Measurements from ENCODE around the gene MRAP. TPM values are rescaled to one million over a fixed set of nuclear protein-coding genes. Genes with fewer than 3 reads are reported as not detected.

MRAP gene
- total and polyA plus RNA-seq, 2 donors (not counting 1 experiment from before 2014, with no cell fraction given) = 0.17 TPM; not detected in 1

DNA sequence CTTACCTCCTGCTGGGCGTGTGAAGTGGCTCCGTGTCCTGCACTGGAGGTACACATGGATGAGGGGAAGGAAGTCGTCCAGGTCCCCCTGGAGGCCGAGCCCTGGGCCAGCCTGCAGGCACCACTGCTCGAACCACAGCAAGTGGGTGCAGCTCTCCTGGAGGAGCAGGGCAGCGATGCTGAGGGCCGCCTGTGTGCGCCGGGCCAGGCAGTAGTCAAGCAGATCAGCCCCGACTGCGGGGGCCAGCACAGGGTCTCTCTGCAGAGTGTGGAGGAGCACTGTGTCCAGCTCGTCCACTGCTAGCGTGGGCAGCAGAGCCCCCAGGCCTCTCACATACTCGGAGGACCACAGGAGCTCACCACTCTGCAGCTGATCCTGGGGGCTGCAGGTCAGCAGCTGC is 48.3 kb downstream of the MRAP start:
- H4K20me1 ChIP-seq (ENCODE audit: control insufficient read depth, extremely low read depth, insufficient read depth, low read length) = no peaks in the 10 kb centered on the region
- no peak overlapping the region for H3K9ac ChIP-seq (ENCODE audit: insufficient read depth, low read length)
- TF ChIP-seq, protein P1, sequence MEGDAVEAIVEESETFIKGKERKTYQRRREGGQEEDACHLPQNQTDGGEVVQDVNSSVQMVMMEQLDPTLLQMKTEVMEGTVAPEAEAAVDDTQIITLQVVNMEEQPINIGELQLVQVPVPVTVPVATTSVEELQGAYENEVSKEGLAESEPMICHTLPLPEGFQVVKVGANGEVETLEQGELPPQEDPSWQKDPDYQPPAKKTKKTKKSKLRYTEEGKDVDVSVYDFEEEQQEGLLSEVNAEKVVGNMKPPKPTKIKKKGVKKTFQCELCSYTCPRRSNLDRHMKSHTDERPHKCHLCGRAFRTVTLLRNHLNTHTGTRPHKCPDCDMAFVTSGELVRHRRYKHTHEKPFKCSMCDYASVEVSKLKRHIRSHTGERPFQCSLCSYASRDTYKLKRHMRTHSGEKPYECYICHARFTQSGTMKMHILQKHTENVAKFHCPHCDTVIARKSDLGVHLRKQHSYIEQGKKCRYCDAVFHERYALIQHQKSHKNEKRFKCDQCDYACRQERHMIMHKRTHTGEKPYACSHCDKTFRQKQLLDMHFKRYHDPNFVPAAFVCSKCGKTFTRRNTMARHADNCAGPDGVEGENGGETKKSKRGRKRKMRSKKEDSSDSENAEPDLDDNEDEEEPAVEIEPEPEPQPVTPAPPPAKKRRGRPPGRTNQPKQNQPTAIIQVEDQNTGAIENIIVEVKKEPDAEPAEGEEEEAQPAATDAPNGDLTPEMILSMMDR (conservative IDR thresholded peaks at IDR 0.05 in 1 of 2, IDR thresholded peaks at IDR 0.05 in 1 of 2; ENCODE audit: low read depth in 1 of 2, low read length in 2 of 2) = no peak
- TF ChIP-seq EZH2 (IDR thresholded peaks at IDR 0.05; ENCODE audit: low read length, missing control alignments) = no peak
- H3K4me1 ChIP-seq (ENCODE audit: control insufficient read depth, extremely low read depth, insufficient read depth, low read length) = no peaks in the 10 kb centered on the region
- H3K4me2 ChIP-seq (ENCODE audit: extremely low read depth, insufficient read depth, low read length) = no peak overlapping the region
- H3K27ac ChIP-seq (ENCODE audit: insufficient read depth, low read length) = no peak overlapping the region
- H3K79me2 ChIP-seq (ENCODE audit: control insufficient read depth, insufficient read depth, low read length) = no peaks in the 10 kb centered on the region
- DNase-seq (ENCODE audit: low read depth in 2 of 2) = no peak
- H3K4me3 ChIP-seq (replicated peaks in 1 of 4; ENCODE audit: control extremely low read depth in 1 of 4, insufficient read depth in 1 of 4, low read depth in 3 of 4, low read length in 4 of 4) = no peak overlapping the region
- H3K27me3 ChIP-seq (ENCODE audit: control insufficient read depth, insufficient read depth, low read length) = no peaks in the 10 kb centered on the region
- peaks cover 24% of the 10 kb centered on the region for H3K36me3 ChIP-seq (ENCODE audit: control insufficient read depth, insufficient read depth, low read length)
- no peak overlapping the region for H2AFZ ChIP-seq (ENCODE audit: low read length)
- no peaks in the 10 kb centered on the region for H3K9me3 ChIP-seq (ENCODE audit: control insufficient read depth, insufficient read depth, low read depth, low read length)

DNA sequence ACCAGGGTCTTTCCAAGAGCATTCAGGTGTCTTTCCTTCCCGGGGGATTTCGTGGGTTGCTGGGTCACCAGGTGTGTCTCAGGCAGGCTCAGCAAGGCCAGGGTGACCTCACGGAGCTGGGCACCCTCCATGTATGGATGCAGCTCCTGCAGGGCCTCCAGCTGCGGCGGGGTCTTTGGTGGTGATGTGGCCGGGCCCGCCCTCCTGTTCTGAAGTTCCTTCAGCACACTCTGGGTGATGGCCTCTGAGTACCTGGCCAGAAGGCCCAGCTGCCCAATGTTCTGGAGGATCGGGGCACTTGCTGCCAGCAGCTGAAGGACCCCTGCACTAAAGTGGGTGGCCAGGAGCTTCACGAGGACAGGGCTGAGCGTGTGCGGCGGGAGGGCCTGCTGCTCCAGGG is 48.7 kb downstream of the MRAP start:
- Histone ChIP-seq H2AFZ (ENCODE audit: low read length) (no peak overlapping the region), H3K9ac (ENCODE audit: insufficient read depth, low read length) (no peak overlapping the region), H3K79me2 (ENCODE audit: control insufficient read depth, insufficient read depth, low read length) (no peaks in the 10 kb centered on the region), H3K27ac (ENCODE audit: insufficient read depth, low read length) (no peak overlapping the region), H3K4me2 (ENCODE audit: extremely low read depth, insufficient read depth, low read length) (no peak overlapping the region), H3K36me3 (ENCODE audit: control insufficient read depth, insufficient read depth, low read length) (peaks cover 24% of the 10 kb centered on the region), H3K9me3 (ENCODE audit: control insufficient read depth, insufficient read depth, low read depth, low read length) (no peaks in the 10 kb centered on the region), H3K4me3 (replicated peaks in 1 of 4; ENCODE audit: control extremely low read depth in 1 of 4, insufficient read depth in 1 of 4, low read depth in 3 of 4, low read length in 4 of 4) (no peak overlapping the region), H4K20me1 (ENCODE audit: control insufficient read depth, extremely low read depth, insufficient read depth, low read length) (no peaks in the 10 kb centered on the region), H3K27me3 (ENCODE audit: control insufficient read depth, insufficient read depth, low read length) (no peaks in the 10 kb centered on the region), H3K4me1 (ENCODE audit: control insufficient read depth, extremely low read depth, insufficient read depth, low read length) (no peaks in the 10 kb centered on the region)
- TF ChIP-seq, protein P1 (conservative IDR thresholded peaks at IDR 0.05 in 1 of 2, IDR thresholded peaks at IDR 0.05 in 1 of 2; ENCODE audit: low read depth in 1 of 2, low read length in 2 of 2) = no peak
- no peak for TF ChIP-seq EZH2 (IDR thresholded peaks at IDR 0.05; ENCODE audit: low read length, missing control alignments)
- DNase-seq (ENCODE audit: low read depth in 2 of 2) = no peak

DNA sequence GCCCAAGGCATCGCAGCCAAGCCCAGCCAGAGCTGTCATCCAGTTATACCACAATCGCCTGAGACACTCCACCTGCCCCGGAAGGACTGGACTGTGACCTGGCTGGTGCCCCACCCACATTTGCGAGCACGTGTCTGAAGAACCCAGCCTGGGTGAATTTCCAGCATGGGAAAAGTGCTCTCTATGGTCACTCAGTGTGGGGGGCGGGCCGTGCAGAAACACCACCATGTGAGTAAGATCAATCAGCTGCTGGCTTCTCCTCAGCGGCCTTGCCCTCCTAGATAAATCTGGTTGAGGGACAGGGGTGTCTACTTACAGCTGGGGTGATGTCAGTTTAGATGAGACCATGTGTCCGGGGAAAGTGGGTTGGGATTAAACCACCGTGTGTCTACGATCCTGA is 49.3 kb downstream of the MRAP start:
- no peaks in the 10 kb centered on the region for H3K9me3 ChIP-seq (ENCODE audit: control insufficient read depth, insufficient read depth, low read depth, low read length)
- H3K27ac ChIP-seq (ENCODE audit: insufficient read depth, low read length) = no peak overlapping the region
- no peaks in the 10 kb centered on the region for H3K27me3 ChIP-seq (ENCODE audit: control insufficient read depth, insufficient read depth, low read length)
- H4K20me1 ChIP-seq (ENCODE audit: control insufficient read depth, extremely low read depth, insufficient read depth, low read length) = no peaks in the 10 kb centered on the region
- no peak for TF ChIP-seq EZH2 (IDR thresholded peaks at IDR 0.05; ENCODE audit: low read length, missing control alignments)
- TF ChIP-seq, protein P1 (conservative IDR thresholded peaks at IDR 0.05 in 1 of 2, IDR thresholded peaks at IDR 0.05 in 1 of 2; ENCODE audit: low read depth in 1 of 2, low read length in 2 of 2) = no peak
- no peak overlapping the region for H3K4me2 ChIP-seq (ENCODE audit: extremely low read depth, insufficient read depth, low read length)
- H2AFZ ChIP-seq (ENCODE audit: low read length) = no peak overlapping the region
- DNase-seq (ENCODE audit: low read depth in 2 of 2) = no peak
- peaks cover 26% of the 10 kb centered on the region for H3K36me3 ChIP-seq (ENCODE audit: control insufficient read depth, insufficient read depth, low read length)
- no peak overlapping the region for H3K9ac ChIP-seq (ENCODE audit: insufficient read depth, low read length)
- H3K79me2 ChIP-seq (ENCODE audit: control insufficient read depth, insufficient read depth, low read length) = no peaks in the 10 kb centered on the region
- no peaks in the 10 kb centered on the region for H3K4me1 ChIP-seq (ENCODE audit: control insufficient read depth, extremely low read depth, insufficient read depth, low read length)
- H3K4me3 ChIP-seq (replicated peaks in 1 of 4; ENCODE audit: control extremely low read depth in 1 of 4, insufficient read depth in 1 of 4, low read depth in 3 of 4, low read length in 4 of 4) = no peak overlapping the region

Measured in fibroblast of lung (primary cell).